ENCODE data around the gene RAD51B.

DNA sequence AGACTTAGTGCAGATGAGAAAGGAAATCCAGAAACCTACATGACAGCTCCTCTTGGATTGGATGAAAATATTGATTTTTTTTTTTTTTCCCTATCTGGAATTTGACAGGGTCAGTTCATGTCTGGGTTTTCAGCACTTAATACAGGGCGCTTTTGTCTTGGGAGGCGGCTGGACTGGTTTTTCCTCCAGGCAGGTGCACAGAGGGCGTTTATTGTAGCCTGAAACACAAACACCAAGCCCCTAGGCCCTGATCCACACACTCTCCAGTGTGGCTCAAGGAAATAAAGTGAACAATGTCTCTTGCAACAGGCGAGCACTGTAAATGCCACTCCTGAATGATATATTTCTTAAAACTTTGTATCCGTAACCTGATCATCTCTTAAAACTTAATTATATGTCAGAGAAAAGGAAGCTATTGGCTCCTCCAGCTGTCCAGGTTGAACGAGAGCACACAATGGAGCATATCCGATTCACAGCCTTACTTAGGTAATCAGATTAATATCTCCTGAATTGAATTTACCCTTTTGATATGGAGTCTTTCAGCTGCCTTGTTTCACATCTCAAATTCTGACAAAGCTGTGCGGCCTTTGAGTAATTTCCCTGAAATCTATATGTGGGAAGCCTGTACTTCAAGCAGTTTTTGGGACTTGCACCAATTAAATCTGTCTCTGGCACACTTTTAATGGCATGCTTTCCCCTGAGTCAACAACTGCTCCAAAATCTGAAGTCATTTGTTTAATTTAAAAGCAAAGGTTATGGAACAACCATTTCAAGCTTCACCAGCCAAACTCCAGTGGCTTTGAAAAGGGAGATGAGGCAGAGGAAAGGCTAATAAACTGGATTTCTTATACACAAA is 487.6 kb downstream of the RAD51B start:
- TF ChIP-seq, protein P1, sequence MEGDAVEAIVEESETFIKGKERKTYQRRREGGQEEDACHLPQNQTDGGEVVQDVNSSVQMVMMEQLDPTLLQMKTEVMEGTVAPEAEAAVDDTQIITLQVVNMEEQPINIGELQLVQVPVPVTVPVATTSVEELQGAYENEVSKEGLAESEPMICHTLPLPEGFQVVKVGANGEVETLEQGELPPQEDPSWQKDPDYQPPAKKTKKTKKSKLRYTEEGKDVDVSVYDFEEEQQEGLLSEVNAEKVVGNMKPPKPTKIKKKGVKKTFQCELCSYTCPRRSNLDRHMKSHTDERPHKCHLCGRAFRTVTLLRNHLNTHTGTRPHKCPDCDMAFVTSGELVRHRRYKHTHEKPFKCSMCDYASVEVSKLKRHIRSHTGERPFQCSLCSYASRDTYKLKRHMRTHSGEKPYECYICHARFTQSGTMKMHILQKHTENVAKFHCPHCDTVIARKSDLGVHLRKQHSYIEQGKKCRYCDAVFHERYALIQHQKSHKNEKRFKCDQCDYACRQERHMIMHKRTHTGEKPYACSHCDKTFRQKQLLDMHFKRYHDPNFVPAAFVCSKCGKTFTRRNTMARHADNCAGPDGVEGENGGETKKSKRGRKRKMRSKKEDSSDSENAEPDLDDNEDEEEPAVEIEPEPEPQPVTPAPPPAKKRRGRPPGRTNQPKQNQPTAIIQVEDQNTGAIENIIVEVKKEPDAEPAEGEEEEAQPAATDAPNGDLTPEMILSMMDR (IDR thresholded peaks at IDR 0.05 in 2 of 3, conservative IDR thresholded peaks at IDR 0.05 in 1 of 3; ENCODE audit: borderline replicate concordance in 1 of 3, insufficient read depth in 1 of 3, low read depth in 2 of 3, low read length in 2 of 3) = no peak
- TF ChIP-seq, protein P2, sequence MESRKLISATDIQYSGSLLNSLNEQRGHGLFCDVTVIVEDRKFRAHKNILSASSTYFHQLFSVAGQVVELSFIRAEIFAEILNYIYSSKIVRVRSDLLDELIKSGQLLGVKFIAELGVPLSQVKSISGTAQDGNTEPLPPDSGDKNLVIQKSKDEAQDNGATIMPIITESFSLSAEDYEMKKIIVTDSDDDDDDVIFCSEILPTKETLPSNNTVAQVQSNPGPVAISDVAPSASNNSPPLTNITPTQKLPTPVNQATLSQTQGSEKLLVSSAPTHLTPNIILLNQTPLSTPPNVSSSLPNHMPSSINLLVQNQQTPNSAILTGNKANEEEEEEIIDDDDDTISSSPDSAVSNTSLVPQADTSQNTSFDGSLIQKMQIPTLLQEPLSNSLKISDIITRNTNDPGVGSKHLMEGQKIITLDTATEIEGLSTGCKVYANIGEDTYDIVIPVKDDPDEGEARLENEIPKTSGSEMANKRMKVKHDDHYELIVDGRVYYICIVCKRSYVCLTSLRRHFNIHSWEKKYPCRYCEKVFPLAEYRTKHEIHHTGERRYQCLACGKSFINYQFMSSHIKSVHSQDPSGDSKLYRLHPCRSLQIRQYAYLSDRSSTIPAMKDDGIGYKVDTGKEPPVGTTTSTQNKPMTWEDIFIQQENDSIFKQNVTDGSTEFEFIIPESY (IDR thresholded peaks at IDR 0.05; ENCODE audit: extremely low read depth, insufficient replicate concordance, low read length) = no peak
- TF ChIP-seq EZH2 (IDR thresholded peaks at IDR 0.05) = no peak
- TF ChIP-seq POLR2A (IDR thresholded peaks at IDR 0.05; ENCODE audit: borderline replicate concordance, extremely low read depth, insufficient read depth, insufficient read length) = no peak
- TF ChIP-seq, protein P3, sequence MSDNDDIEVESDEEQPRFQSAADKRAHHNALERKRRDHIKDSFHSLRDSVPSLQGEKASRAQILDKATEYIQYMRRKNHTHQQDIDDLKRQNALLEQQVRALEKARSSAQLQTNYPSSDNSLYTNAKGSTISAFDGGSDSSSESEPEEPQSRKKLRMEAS (IDR thresholded peaks at IDR 0.05) = no peak
- TF ChIP-seq, protein P4, sequence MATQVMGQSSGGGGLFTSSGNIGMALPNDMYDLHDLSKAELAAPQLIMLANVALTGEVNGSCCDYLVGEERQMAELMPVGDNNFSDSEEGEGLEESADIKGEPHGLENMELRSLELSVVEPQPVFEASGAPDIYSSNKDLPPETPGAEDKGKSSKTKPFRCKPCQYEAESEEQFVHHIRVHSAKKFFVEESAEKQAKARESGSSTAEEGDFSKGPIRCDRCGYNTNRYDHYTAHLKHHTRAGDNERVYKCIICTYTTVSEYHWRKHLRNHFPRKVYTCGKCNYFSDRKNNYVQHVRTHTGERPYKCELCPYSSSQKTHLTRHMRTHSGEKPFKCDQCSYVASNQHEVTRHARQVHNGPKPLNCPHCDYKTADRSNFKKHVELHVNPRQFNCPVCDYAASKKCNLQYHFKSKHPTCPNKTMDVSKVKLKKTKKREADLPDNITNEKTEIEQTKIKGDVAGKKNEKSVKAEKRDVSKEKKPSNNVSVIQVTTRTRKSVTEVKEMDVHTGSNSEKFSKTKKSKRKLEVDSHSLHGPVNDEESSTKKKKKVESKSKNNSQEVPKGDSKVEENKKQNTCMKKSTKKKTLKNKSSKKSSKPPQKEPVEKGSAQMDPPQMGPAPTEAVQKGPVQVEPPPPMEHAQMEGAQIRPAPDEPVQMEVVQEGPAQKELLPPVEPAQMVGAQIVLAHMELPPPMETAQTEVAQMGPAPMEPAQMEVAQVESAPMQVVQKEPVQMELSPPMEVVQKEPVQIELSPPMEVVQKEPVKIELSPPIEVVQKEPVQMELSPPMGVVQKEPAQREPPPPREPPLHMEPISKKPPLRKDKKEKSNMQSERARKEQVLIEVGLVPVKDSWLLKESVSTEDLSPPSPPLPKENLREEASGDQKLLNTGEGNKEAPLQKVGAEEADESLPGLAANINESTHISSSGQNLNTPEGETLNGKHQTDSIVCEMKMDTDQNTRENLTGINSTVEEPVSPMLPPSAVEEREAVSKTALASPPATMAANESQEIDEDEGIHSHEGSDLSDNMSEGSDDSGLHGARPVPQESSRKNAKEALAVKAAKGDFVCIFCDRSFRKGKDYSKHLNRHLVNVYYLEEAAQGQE (IDR thresholded peaks at IDR 0.05; ENCODE audit: low read depth) = no peak

Measured in HCT116 (cell line).